ENCODE results near the gene MDFI.

The MDFI gene

GRCh38 chr6:41672016-41672415 is 33.7 kb downstream of the MDFI start:
- no peak for DNase-seq (ENCODE audit: low read depth in 2 of 2, low spot score in 1 of 2)

- DNase-seq (ENCODE audit: low read depth in 2 of 2, low spot score in 1 of 2), result no peak
Measured at GRCh38 chr6:41672816-41673703, 34.8 kb downstream of the MDFI start.

GRCh38 chr6:41673704-41674000 is 35.4 kb downstream of the MDFI start:
- DNase-seq (ENCODE audit: low read depth in 2 of 2, low spot score in 1 of 2), result no peak

- no peak for DNase-seq (ENCODE audit: low read depth in 2 of 2, low spot score in 1 of 2)
Measured at GRCh38 chr6:41674231-41675000, 36.1 kb downstream of the MDFI start.

GRCh38 chr6:41675176-41675775 is 37.0 kb downstream of the MDFI start:
- DNase-seq (ENCODE audit: low read depth in 2 of 2, low spot score in 1 of 2), result no peak

- no peak for DNase-seq (ENCODE audit: low read depth in 2 of 2, low spot score in 1 of 2)
Measured at GRCh38 chr6:41675992-41676391, 37.7 kb downstream of the MDFI start.

- no peak for DNase-seq (ENCODE audit: low read depth in 2 of 2, low spot score in 1 of 2)
Measured at GRCh38 chr6:41676431-41676830, 38.2 kb downstream of the MDFI start.

- no peak for DNase-seq (ENCODE audit: low read depth in 2 of 2, low spot score in 1 of 2)
Measured at GRCh38 chr6:41677124-41677921, 39.1 kb downstream of the MDFI start.

- no peak for DNase-seq (ENCODE audit: low read depth in 2 of 2, low spot score in 1 of 2)
Measured at GRCh38 chr6:41678511-41679084, 40.3 kb downstream of the MDFI start.

GRCh38 chr6:41679696-41680095 is 41.4 kb downstream of the MDFI start:
- no peak for DNase-seq (ENCODE audit: low read depth in 2 of 2, low spot score in 1 of 2)

- no peak for DNase-seq (ENCODE audit: low read depth in 2 of 2, low spot score in 1 of 2)
Measured at GRCh38 chr6:41680182-41680965, 42.1 kb downstream of the MDFI start.

- peak; percentile 25 to 39 for DNase-seq (ENCODE audit: low read depth in 2 of 2, low spot score in 1 of 2)
Measured at GRCh38 chr6:41682056-41682477, 43.8 kb downstream of the MDFI start.

GRCh38 chr6:41682497-41683272 is 44.4 kb downstream of the MDFI start:
- DNase-seq (ENCODE audit: low read depth in 2 of 2, low spot score in 1 of 2), result no peak

GRCh38 chr6:41683273-41683522 is 44.9 kb downstream of the MDFI start:
- no peak for DNase-seq (ENCODE audit: low read depth in 2 of 2, low spot score in 1 of 2)

GRCh38 chr6:41683523-41684310 is 45.4 kb downstream of the MDFI start:
- DNase-seq (ENCODE audit: low read depth in 2 of 2, low spot score in 1 of 2), result peak; percentile 50 to 51

GRCh38 chr6:41684311-41685180 is 46.3 kb downstream of the MDFI start:
- no peak for DNase-seq (ENCODE audit: low read depth in 2 of 2, low spot score in 1 of 2)

- DNase-seq (ENCODE audit: low read depth in 2 of 2, low spot score in 1 of 2), result no peak
Measured at GRCh38 chr6:41685641-41686380, 47.5 kb downstream of the MDFI start.

Measured in stimulated activated CD8-positive, alpha-beta memory T cell treated with anti-CD3 and anti-CD28 coated beads, Interleukin-4, amount 100 ng/mL, for 4 hours (primary cell).